Measurements from ENCODE around the gene CHKB.

Gene CHKB

GRCh38 chr22:50529416-50529896 lies 53.2 kb downstream of the CHKB start:
- DNase-seq (ENCODE audit: low read depth): no peak

All from stimulated activated CD4-positive, alpha-beta T cell treated with anti-CD3 and anti-CD28 coated beads, Interleukin-2, amount 100 ng/mL, for 4 hours (primary cell).